Fibroblast of villous mesenchyme (primary cell): ENCODE data around the gene WNT7B. TPM values are rescaled to one million over a fixed set of nuclear protein-coding genes. Genes with fewer than 3 reads are reported as not detected.

Experiments used
- DNase-seq: peaks from one replicate; pipeline ENCODE4 v3.0.0-alpha.2; 2010; ENCODE audit warnings: low read depth
- H3K4me3 ChIP-seq: 2 replicates; pipeline ENCODE4 v1.5.1; 2011; ENCODE audit warnings: low read depth, mild to moderate bottlenecking, low read length
- total RNA-seq: library from RNA; depleted of rRNA; stranded (reverse); fragments of >200 nt; gene quantifications from 2 replicates; pipeline ENCODE4 v1.2.3, GENCODE V29; 2012
- TF ChIP-seq, protein P1 (sequence below): IDR thresholded peaks from 2 replicates; pipeline ENCODE4 v1.5.1; 2012; ENCODE audit warnings: low read depth, mild to moderate bottlenecking, low read length; ENCODE audit not compliant: insufficient read depth

WNT7B gene
- total RNA-seq, result under 0.01 and 0.64 TPM in 2 replicates

DNA sequence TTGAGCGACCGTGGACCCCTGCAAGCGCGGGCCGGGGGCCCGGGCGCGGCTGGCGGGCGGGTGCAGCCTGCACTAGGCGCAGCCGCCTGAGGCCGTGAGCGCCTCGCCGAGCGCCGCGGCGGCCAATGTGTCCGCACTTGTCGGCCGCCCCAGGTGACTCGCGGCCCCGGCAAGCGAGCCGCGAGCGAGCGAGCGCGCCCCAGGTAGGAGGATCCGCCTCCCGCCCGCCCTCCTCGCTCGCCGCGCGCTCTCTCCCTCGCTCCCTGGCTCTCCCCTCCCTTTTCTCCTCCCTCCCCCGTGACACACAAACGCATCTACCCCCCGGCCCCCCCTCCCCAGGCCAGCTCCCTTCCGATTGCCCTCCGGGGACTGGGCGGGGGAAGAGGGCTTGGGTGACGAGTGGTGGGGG is at the start of gene WNT7B:
Gene WNT7B (minus strand): TSS at position 160 of the 409 bp plus-strand sequence. CDS start 408 bp downstream, outside the sequence.
- TF ChIP-seq, protein P1, sequence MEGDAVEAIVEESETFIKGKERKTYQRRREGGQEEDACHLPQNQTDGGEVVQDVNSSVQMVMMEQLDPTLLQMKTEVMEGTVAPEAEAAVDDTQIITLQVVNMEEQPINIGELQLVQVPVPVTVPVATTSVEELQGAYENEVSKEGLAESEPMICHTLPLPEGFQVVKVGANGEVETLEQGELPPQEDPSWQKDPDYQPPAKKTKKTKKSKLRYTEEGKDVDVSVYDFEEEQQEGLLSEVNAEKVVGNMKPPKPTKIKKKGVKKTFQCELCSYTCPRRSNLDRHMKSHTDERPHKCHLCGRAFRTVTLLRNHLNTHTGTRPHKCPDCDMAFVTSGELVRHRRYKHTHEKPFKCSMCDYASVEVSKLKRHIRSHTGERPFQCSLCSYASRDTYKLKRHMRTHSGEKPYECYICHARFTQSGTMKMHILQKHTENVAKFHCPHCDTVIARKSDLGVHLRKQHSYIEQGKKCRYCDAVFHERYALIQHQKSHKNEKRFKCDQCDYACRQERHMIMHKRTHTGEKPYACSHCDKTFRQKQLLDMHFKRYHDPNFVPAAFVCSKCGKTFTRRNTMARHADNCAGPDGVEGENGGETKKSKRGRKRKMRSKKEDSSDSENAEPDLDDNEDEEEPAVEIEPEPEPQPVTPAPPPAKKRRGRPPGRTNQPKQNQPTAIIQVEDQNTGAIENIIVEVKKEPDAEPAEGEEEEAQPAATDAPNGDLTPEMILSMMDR, result no peak
- no peak for DNase-seq
- peak within 1 kb of the TSS; percentile 42 for H3K4me3 ChIP-seq

DNA sequence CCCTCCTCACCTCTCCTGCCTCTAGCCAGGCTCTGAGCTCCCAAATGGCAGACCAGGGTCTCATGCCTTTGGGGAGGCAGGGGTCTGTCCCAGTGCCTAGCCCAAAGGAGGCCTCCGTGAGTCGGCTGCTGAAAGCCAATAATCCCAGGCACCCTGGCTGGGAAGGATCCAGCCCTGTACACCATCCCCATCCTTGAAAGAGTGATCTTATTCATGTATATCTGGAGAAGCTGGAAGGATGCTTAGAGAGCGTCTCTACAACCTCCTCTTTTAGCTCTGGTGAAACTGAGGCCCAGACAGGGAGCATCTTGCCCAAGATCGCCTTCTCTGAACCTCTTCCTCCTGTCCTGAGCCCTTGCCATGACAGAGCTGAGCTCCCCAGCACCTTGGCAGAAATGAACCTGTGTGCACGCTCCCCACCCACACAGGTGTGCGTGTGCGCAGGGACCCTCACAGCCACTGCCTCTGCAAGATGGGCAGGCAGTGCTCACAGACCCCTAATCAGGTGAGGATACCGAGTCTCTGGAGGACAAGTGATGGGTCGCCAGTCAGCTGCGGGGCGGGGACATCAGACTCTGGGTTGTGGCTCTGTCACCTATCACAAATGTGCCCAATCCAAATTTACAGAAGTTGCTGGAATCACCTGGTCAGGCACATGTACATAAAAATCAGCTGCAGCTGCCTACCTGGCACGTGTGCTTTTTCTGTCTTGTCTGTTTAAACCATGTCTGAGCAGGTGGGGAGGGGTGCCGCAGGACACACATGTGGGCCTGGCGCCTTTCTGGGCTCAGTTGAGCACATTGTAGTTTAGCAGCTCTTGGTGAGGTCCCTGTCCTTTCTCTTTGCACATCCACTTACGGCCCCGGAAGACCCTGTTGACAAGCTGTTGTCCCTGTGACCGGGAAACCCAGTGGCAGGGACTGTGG is 49.3 kb upstream of the WNT7B start:
- DNase-seq, result no peak
- TF ChIP-seq, protein P1, result no peak
- no peak overlapping the region for H3K4me3 ChIP-seq

DNA sequence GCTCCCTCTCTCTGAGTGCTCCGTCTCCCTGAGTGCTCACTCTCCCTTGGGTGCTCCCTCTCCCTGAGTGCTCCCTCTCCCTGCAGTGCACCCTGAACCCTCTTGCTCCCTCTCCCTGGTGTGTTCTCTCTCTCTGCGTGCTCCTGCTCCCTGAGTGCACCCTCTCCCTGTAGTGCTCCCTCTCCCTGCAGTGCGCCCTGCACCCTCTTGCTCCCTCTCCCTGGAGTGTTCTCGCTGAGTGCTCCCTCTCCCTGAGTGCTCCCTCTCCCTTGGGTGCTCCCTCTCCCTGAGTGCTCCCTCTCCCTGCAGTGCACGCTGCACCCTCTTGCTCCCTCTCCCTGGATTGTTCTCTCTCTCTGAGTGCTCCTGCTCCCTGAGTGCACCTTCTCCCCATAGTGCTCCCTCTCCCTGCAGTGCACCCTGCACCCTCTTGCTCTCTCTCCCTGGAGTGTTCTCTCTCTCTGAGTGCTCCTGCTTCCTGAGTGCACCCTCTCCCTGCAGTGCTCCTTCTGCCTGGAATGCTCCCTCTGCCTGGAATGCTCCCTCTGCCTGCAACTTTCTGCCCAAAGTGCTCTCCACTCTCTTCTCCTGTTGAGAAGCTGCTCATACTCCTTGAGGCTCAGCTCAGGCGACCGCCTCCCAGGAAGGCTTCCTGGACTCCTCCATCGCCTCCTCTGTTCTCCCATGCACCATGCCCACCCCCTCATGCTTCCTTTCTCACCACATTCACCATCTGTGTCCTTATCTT is 48.4 kb upstream of the WNT7B start:
- H3K4me3 ChIP-seq, result no peak overlapping the region
- TF ChIP-seq, protein P1, result no peak

DNA sequence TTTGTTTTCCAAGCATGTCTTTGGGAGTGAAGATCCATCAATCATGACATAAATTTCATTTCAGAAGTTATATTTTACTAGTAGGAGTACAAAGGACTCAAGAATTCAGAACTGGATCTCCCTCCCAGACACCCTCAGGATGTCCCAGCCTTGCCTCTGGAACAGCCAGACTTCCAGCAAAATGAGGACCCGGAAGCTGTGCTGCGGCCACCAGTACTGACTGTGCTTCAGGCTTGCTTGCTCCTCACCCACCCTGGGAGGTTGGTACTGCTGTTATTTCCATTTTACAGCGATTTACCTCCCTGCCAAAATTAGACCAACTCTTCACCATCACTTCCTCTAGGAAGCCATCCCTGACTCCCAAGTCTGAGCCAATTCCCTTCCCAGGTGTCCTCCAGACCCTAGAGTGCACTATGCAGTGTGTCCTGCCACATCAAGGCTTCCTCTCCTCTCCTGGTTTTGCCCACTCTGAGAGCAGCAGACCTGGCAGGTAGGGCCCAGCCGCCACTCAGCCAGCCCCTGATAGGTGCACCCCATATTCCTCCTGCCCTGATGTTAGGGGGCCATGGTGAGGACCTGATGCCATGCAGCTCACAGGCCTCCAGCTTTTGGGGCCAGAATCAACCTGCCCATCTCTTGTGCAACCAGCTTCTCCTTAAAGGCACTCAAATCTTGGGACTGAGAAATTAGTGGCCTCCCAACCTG is 47.3 kb upstream of the WNT7B start:
- DNase-seq, result no peak
- H3K4me3 ChIP-seq, result no peak overlapping the region
- TF ChIP-seq, protein P1, result no peak

More for the DNA sequence above, 48.4 kb upstream of the WNT7B start:
- DNase-seq, result no peak

DNA sequence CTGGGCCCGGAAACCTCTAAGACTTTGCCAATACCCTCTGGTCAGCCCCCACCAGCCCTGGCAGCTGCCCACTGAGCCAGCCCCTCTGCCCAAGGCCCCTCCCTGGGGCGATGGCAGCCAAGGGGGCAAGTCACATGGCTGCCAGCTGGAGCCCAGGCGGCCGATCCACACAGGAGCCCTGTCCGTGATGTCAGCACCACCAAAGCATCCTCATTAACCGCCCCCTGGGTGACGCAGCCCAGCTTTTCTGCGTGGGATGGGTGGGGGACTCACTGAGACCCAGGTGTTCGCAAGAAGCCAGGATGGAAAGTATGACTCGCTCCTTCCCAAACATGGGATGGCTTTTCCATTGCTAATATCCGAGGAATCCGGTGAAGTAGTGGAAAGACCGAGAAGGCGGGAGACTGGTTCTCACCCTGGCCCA is 46.6 kb upstream of the WNT7B start:
- DNase-seq, result peak; percentile 61
- TF ChIP-seq, protein P1, result no peak
- no peak overlapping the region for H3K4me3 ChIP-seq

DNA sequence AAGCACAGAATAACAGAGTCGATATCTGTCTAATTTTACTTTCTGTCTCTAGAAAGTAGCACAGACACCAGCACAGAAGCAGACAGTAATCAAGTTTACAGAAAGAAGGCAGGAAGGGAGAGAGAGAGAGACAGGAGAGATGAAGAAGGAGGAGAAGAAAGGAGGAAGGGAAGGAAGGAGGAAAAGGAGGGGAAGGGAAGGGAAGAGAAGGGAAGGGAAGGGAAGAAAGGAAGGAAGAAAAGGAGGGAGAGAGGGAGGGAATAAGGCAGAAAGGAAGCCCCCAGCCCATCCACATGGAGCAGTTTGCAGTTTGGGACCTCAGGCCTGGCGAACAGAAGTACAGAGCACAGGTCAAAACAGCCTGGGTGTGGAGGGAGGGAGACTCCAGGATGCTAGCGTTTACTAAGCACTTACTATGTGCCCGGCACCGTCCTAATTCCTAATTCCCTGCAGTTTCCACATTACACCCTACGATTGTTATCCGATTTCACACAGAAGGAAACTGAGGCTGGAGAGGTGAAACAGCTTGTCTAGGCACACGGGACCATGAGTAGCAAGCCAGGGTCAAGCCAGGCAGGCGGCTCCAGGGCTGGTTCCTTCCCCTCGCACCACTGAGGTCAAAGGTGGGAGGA is 46.0 kb upstream of the WNT7B start:
- H3K4me3 ChIP-seq, result no peak overlapping the region
- no peak for DNase-seq
- TF ChIP-seq, protein P1, result no peak
